ENCODE results near the gene SLC39A8.

SLC39A8 gene

GRCh38 chr4:102342404-102343074 is 2.7 kb downstream of the SLC39A8 start:
- DNase-seq (ENCODE audit: extremely low read depth in 1 of 2, low read depth in 1 of 2), result no peak

GRCh38 chr4:102341201-102341600 is 4.1 kb downstream of the SLC39A8 start:
- DNase-seq (ENCODE audit: extremely low read depth in 1 of 2, low read depth in 1 of 2), result no peak

- no peak for DNase-seq (ENCODE audit: extremely low read depth in 1 of 2, low read depth in 1 of 2)
These were observed 6.3 kb downstream of the SLC39A8 start for GRCh38 chr4:102339018-102339417.

GRCh38 chr4:102338405-102338804 is 6.9 kb downstream of the SLC39A8 start:
- no peak for DNase-seq (ENCODE audit: extremely low read depth in 1 of 2, low read depth in 1 of 2)

GRCh38 chr4:102335616-102336015 is 9.7 kb downstream of the SLC39A8 start:
- DNase-seq (ENCODE audit: extremely low read depth in 1 of 2, low read depth in 1 of 2), result no peak

GRCh38 chr4:102334624-102335023 is 10.7 kb downstream of the SLC39A8 start:
- no peak for DNase-seq (ENCODE audit: extremely low read depth in 1 of 2, low read depth in 1 of 2)

GRCh38 chr4:102333787-102334186 is 11.5 kb downstream of the SLC39A8 start:
- DNase-seq (ENCODE audit: extremely low read depth in 1 of 2, low read depth in 1 of 2), result no peak

GRCh38 chr4:102328045-102328444 is 17.2 kb downstream of the SLC39A8 start:
- no peak for DNase-seq (ENCODE audit: extremely low read depth in 1 of 2, low read depth in 1 of 2)

GRCh38 chr4:102326951-102327350 is 18.3 kb downstream of the SLC39A8 start:
- no peak for DNase-seq (ENCODE audit: extremely low read depth in 1 of 2, low read depth in 1 of 2)

GRCh38 chr4:102324730-102325129 is 20.6 kb downstream of the SLC39A8 start:
- DNase-seq (ENCODE audit: extremely low read depth in 1 of 2, low read depth in 1 of 2), result no peak

- DNase-seq (ENCODE audit: extremely low read depth in 1 of 2, low read depth in 1 of 2), result no peak
These were observed 22.5 kb downstream of the SLC39A8 start for GRCh38 chr4:102322736-102323135.

- DNase-seq (ENCODE audit: extremely low read depth in 1 of 2, low read depth in 1 of 2), result no peak
These were observed 23.9 kb downstream of the SLC39A8 start for GRCh38 chr4:102321260-102321995.

GRCh38 chr4:102319594-102319993 is 25.7 kb downstream of the SLC39A8 start:
- no peak for DNase-seq (ENCODE audit: extremely low read depth in 1 of 2, low read depth in 1 of 2)

- no peak for DNase-seq (ENCODE audit: extremely low read depth in 1 of 2, low read depth in 1 of 2)
These were observed 26.8 kb downstream of the SLC39A8 start for GRCh38 chr4:102318526-102318925.

- DNase-seq (ENCODE audit: extremely low read depth in 1 of 2, low read depth in 1 of 2), result no peak
These were observed 27.2 kb downstream of the SLC39A8 start for GRCh38 chr4:102318105-102318504.

GRCh38 chr4:102317459-102317858 is 27.8 kb downstream of the SLC39A8 start:
- no peak for DNase-seq (ENCODE audit: extremely low read depth in 1 of 2, low read depth in 1 of 2)

- DNase-seq (ENCODE audit: extremely low read depth in 1 of 2, low read depth in 1 of 2), result no peak
These were observed 28.7 kb downstream of the SLC39A8 start for GRCh38 chr4:102316585-102316984.

- DNase-seq (ENCODE audit: extremely low read depth in 1 of 2, low read depth in 1 of 2), result no peak
These were observed 29.8 kb downstream of the SLC39A8 start for GRCh38 chr4:102315532-102315931.

GRCh38 chr4:102312417-102312816 is 32.9 kb downstream of the SLC39A8 start:
- no peak for DNase-seq (ENCODE audit: extremely low read depth in 1 of 2, low read depth in 1 of 2)

GRCh38 chr4:102311912-102312311 is 33.4 kb downstream of the SLC39A8 start:
- DNase-seq (ENCODE audit: extremely low read depth in 1 of 2, low read depth in 1 of 2), result no peak

- no peak for DNase-seq (ENCODE audit: extremely low read depth in 1 of 2, low read depth in 1 of 2)
These were observed 33.9 kb downstream of the SLC39A8 start for GRCh38 chr4:102311407-102311806.

GRCh38 chr4:102308032-102308799 is 37.1 kb downstream of the SLC39A8 start:
- DNase-seq (ENCODE audit: extremely low read depth in 1 of 2, low read depth in 1 of 2), result no peak
